ENCODE measurements around the gene NFATC2. TPM values are rescaled to one million over a fixed set of nuclear protein-coding genes. Genes with fewer than 3 reads are reported as not detected.

NFATC2 gene
- 8.3 to 11.7 TPM (median 9.4 TPM) in 5 replicates for total RNA-seq (2022; extraction: Qiagen RNA extraction; ENCODE audit: low read depth)

GRCh38 chr20:51542571-51543421 is at the start of gene NFATC2:
NFATC2 (minus strand) TSS chr20:51542719; CDS start chr20:51542499, 220 bp downstream.

Other genes with a start within 250 kb of the NFATC2 start
- 13.0 to 17.1 TPM (median 16.5 TPM) in 5 replicates for gene ATP9A, start 225.7 kb upstream of the NFATC2 start, total RNA-seq (2022; extraction: Qiagen RNA extraction; ENCODE audit: low read depth)

Measured in A549 treated with DMSO at 1 μM for 4 hours (cell line).